ENCODE data around the gene CACNB2.

GRCh38 chr10:18469125-18469524 is 328.9 kb downstream of the CACNB2 start:
- no peak for TF ChIP-seq CTCF (IDR thresholded peaks at IDR 0.05)
- TF ChIP-seq EP300 (IDR thresholded peaks at IDR 0.05): no peak
- no peak for TF ChIP-seq POLR2AphosphoS5 (IDR thresholded peaks at IDR 0.05)
- TF ChIP-seq POLR2A (IDR thresholded peaks at IDR 0.05): no peak
